Body of pancreas (tissue), 4 donors: ENCODE results near the gene IWS1.

Experiments
- CTCF ChIP-seq, 7 experiments: fragments of 450-650 bp in 4 of 7; fragments of 200-600 bp in 3 of 7; sonication (generic) in 3 of 7; IDR thresholded peaks; one replicate each; pipeline ENCODE4 v1.5.1; 2016 to 2019; ENCODE audit warnings: antibody characterized with exemption in 7 of 7
- POLR2A ChIP-seq, 3 donors: fragments of 450-650 bp; IDR thresholded peaks; one replicate each; pipeline ENCODE4 v1.6.1; 2016; ENCODE audit warnings: antibody characterized with exemption in 3 of 3, mild to moderate bottlenecking in 2 of 3

- TF ChIP-seq POLR2A (IDR thresholded peaks at IDR 0.05) (no peak), CTCF (IDR thresholded peaks at IDR 0.05) (peak in 5 of 7 experiments; percentile 14 to 29 (median 25))
These were observed 72.7 kb downstream of the IWS1 start for GRCh38 chr2:127453392-127454171.
